ENCODE data around the gene CYP2W1.

CYP2W1 gene

GRCh38 chr7:972676-973309, 10.2 kb upstream of the CYP2W1 start:
- DNase-seq (ENCODE audit: low read depth): no peak
- H3K4me3 ChIP-seq (ENCODE audit: low read length): no peak overlapping the region
- TF ChIP-seq CTCF (conservative IDR thresholded peaks at IDR 0.05; ENCODE audit: low read depth, low read length): no peak

GRCh38 chr7:973312-973711, 9.7 kb upstream of the CYP2W1 start:
- H3K4me3 ChIP-seq (ENCODE audit: low read length): no peak overlapping the region
- no peak for DNase-seq (ENCODE audit: low read depth)
- TF ChIP-seq CTCF (conservative IDR thresholded peaks at IDR 0.05; ENCODE audit: low read depth, low read length): no peak

GRCh38 chr7:974172-974571, 8.8 kb upstream of the CYP2W1 start:
- no peak for TF ChIP-seq CTCF (conservative IDR thresholded peaks at IDR 0.05; ENCODE audit: low read depth, low read length)
- H3K4me3 ChIP-seq (ENCODE audit: low read length): peak overlapping the region; percentile 85
- DNase-seq (ENCODE audit: low read depth): no peak

GRCh38 chr7:974820-975681, 7.9 kb upstream of the CYP2W1 start, which contains the start of gene COX19:
Gene COX19, minus strand, starts transcription at chr7:975549. Its CDS starts 40 bp downstream, at chr7:975509.
- TF ChIP-seq CTCF (conservative IDR thresholded peaks at IDR 0.05; ENCODE audit: low read depth, low read length): no peak
- peak; percentile 63 for DNase-seq (ENCODE audit: low read depth)
- H3K4me3 ChIP-seq (ENCODE audit: low read length): peak within 1 kb of the TSS; percentile 85

- peak overlapping the region; percentile 53 for H3K4me3 ChIP-seq (ENCODE audit: low read length)
- no peak for DNase-seq (ENCODE audit: low read depth)
- TF ChIP-seq CTCF (conservative IDR thresholded peaks at IDR 0.05; ENCODE audit: low read depth, low read length): no peak
These were observed 7.1 kb upstream of the CYP2W1 start for GRCh38 chr7:975702-976473.

GRCh38 chr7:976901-977325, 6.1 kb upstream of the CYP2W1 start:
- H3K4me3 ChIP-seq (ENCODE audit: low read length): no peak overlapping the region
- no peak for DNase-seq (ENCODE audit: low read depth)
- TF ChIP-seq CTCF (conservative IDR thresholded peaks at IDR 0.05; ENCODE audit: low read depth, low read length): no peak
